HG03097 (cell line): Measurements from ENCODE around the gene ZNF18.
"Not testable (repeated sequence)": the region's sequence is repeated elsewhere in the genome, so short reads cannot be mapped to it uniquely, and the experiment has no call there.

ENCODE experiments used
- ATAC-seq: cut with Tn5 transposase; IDR thresholded peaks from one replicate; pipeline ENCODE4 v1.9.1; 2021; ENCODE audit not compliant: unreplicated experiment, low FRiP score

ZNF18 gene

DNA sequence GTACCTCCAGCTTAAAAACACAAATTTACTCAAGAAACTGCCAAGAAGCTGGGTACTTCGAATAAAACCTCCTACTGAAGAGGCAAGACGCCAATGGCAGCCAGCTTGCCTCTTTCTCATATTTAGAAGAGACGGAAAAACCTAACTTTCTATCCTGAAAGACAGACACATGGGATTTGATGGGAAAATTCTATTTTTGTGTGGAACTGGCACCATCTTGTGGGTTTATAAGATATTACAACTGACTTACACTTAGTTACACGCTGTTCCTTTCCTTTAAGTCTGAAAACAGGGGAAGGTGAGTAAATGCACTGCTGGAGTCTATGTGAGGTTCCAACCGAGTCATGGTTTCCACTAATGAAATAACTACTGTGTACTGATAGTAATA lies 10.3 kb downstream of the ZNF18 start:
- no peak for ATAC-seq

DNA sequence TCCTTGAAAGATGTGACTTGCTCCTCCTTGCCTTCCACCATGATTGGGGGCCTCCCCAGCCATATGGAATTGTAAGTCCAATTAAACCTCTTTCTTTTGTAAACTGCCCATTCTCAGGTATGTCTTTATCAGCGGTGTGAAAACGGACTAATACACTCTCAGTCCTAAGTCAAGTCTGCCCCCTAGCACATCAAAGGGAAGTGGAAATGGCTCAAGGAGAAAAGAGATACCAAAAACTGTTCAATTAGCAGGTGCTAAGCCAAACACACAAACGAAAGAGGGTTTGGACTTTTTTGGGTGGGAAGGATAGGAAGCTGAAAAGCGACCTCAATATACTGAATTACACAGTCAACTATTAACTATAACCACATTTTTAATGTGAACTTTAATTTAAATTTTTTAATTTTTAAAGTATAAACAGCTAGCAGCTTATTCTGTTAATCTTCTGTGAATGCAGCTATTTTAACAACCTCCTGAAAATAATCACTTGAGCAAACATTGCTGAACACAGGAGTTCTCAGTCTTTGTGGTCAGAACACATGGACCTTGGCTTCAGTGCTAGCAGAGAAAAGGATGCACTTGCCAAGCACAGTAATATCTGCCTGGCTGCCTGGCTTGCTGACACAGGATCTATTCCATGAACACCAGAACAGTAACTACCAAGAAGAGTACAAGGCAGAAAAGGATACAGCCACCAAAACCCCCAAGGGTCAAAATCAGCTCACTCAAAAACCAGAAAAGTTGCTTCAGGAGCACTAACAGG lies 10.9 kb downstream of the ZNF18 start:
- no peak for ATAC-seq

DNA sequence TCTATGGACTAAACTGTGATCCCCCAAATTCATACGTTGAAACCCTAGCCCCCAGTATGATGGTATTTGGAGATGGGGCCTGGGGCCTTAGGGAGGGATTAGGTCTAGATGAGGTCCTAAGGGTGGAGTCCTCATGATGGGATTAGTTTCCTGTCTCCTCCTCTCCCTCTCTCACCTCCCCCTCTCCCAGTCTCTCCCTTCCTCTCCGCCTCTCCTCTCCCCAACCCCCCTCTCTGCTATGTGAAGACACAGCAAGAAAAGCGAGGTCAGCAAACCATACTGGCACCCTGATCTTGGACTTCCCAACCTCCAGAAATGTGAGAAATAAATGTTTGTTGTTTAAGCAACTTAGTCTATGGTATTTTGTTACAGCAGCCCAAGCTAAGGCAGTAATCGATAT lies 15.4 kb downstream of the ZNF18 start:
- no peak for ATAC-seq

DNA sequence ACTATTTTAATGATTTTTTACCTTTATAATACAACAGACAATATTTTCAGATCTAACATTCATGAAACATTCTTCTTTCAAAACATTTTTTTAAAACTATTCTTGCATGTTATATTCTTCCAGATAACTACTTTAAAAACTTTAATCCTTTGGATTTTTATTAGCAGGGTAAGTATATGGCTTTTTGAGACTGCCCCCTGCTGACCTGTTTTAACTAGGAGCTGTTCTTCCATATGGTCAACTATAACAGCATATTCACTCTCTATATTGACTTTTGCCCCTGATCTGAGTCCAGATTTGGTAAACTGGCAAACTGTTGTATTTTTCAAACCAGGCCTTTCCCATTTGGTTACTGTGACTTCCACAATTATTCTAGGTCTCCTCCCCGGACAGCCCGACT lies 16.5 kb downstream of the ZNF18 start:
- ATAC-seq, result no peak

DNA sequence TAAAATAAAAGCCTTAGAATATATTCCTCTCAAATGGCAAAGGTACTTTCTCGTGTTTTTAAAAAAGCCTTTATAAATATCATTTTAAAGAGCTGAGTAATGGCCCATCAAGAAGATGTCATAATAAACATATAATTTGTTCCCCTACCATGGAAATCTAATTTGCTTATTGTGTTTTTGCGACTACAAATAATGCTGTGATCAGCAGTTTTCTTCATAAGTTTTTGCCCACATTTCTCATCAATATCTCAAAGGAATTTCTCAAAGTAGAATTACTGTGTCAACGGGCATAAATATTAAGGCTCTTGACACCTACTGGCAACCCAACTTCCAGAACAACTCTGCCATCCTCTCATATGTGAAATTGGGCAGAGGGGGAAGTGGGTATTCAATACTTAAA lies 17.5 kb downstream of the ZNF18 start:
- no peak for ATAC-seq

DNA sequence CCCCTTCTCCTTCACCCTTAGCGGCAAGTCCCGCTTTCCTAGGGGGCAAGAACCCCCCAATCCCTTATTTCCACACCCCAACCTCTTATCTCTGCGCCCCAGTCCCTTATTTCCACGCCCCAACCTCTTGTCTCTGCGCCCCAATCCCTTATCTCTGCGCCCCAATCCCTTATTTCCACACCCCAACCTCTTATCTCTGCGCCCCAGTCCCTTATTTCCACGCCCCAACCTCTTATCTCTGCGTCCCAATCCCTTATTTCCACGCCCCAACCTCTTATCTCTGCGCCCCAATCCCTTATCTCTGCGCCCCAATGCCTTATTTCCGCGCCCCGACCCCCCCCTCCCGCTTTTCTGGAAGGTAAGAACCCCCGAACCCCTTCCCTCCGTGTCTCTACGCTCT lies 24.5 kb downstream of the ZNF18 start:
- not testable (repeated sequence) for ATAC-seq

DNA sequence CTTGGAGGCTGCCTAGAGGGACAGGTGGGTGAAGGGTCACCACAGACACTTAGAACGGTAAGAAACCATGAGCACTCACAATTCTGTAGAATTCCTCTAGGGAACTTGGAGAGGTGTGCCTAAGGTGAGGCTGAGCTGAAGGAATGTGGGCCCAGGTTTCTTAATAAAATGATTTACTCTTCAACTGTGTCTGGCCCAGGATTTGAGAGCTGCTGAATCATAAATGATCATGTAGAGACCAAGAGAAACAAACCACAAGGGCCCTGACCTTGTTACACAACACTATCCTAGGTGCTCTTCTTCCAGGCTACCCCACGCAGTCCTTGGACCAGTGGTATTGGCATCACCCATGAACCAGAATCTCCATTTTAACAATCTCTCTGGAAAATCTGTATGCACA lies 27.7 kb downstream of the ZNF18 start:
- no peak for ATAC-seq

DNA sequence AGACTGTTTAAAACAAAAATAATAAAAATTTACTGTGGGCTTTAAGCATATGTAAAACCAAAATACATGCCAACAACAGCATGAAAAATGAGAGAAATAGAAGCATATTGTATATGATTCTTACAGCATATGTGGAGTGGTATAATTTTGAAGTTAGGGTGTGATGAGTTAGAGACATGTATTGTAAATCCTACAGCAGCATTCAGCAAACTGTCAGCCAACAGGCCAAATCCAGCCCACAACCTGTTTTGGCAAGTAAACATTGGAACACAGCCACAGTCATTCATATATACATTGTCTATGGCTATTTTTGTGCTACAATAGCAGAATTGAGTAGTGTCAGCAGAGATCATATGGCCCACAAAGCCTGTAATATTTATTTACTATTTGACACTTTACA lies 42.3 kb downstream of the ZNF18 start:
- ATAC-seq, result no peak

DNA sequence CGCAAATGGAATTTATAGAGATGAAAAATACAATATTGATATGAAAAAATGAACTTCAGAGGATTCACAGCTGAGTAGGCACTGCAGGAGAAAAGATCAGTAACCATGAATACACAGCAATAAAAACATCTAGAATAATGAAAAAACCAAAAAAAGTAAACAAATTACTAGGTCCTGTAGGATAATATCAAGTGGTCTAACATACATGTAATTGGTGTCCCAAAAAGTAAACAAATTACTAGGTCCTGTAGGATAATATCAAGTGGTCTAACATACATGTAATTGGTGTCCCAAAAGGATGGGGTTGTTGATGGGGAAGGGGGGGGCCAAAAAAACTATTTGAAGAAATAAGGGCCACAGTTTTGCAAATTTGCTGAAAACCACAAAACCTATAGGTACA lies 43.4 kb downstream of the ZNF18 start:
- no peak for ATAC-seq

DNA sequence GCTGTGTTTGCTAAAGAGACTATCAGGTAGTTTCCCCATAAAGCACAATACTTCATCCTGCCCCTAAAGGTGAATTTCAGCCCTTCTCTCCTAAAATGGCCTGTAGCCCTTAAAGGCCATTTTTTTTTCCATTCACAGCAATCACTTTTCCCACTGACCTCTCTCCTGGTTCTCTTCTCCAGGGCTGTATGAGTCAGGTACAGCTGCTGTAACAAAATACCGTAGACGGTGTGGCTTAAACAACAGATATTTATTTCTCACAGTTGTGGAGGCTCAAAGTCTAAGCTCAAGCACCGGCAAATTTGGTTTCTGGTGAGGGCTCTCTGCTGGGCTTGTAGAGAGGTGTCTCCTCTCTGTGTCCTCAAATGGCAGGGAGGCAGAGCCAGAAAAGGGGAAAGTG lies 44.7 kb downstream of the ZNF18 start:
- no peak for ATAC-seq

DNA sequence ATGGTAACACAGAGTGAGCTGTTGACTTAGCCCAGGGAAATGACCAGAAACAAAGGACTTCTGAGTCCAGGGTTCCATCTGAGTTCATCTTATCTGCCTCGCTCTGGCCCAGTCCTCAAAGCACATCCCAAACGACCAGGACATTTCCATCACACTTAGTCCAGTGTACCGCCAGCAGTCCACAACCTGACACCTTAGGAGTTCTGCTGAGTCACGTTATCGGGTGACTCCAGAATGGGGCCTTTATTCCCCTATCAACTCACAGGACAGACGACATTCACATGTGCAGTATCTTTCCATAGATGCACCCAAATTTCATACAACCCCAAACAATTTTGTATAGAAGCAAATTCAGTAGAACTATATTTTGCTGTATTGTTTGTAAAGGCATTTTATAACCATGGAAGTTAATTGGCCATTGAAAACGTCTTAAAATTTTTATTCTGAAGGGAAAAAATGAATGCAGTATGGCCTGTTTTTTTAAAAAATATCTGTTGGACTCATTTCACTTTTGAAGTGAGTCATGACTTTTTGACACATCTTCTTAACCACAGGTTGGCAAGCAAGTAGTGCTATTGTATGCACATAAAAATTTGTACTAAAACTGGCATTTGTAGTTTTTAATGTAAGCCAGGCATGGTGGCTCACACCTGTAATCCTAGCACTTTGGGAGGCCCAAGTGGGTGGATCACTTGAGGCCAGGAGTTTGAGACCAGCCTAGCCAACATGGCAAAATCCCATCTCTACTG lies 46.3 kb downstream of the ZNF18 start:
- ATAC-seq, result no peak

DNA sequence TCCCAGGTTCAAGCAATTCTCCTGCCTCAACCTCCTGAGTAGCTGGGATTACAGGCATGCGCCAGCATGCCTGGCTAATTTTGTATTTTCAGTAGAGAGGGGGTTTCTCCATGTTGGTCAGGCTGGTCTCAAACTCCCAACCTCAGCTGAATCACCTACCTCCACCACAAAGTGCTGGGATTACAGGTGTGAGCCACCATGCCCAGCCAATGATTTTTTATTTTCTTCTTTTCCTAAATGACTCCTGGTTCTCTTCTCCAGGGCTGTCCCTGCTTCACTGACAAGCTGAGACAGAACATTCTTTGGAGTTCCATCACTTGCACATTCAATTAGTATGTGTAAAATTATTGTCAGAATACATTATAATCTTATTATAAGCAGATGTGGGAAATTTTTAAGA lies 47.7 kb downstream of the ZNF18 start:
- not testable (repeated sequence) for ATAC-seq

DNA sequence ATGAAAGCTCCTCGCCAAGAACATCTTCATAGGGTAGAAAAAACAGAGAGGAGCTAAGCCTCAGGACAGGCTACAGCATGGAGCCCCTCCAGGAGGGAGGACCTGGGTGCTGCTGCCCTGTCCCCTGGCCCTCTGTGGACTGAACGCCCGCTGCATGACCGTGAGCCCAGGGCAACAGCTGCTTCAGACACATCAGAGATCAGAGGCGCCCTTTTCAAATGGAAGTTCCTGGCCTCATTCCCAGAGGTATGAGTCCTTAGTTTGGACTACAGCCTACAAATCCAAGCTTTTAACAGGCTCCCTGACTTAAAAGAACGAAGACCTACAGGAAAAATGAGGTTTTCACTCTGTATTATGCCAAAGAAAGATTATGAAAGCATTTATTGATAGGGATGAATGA lies 48.5 kb downstream of the ZNF18 start:
- no peak for ATAC-seq

DNA sequence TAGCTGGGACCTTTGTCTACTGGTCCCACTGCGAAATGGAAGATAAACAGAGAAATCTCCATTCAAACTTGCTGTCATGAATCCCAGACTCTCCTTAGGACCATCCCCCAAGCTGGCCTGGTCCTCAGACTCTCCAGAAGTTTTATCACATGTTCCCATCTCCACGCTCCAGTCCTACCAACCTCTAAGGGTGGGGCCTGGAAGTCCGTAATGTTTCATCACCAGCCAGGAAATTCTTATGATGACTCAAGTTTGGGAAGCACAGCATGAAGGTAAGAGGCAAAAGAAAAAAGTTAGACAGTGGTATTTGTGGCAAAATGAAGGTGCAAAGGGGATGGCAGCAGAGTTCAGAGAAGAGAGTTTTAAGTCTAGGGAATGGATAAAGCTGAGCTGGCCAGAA lies 52.7 kb downstream of the ZNF18 start:
- no peak for ATAC-seq

DNA sequence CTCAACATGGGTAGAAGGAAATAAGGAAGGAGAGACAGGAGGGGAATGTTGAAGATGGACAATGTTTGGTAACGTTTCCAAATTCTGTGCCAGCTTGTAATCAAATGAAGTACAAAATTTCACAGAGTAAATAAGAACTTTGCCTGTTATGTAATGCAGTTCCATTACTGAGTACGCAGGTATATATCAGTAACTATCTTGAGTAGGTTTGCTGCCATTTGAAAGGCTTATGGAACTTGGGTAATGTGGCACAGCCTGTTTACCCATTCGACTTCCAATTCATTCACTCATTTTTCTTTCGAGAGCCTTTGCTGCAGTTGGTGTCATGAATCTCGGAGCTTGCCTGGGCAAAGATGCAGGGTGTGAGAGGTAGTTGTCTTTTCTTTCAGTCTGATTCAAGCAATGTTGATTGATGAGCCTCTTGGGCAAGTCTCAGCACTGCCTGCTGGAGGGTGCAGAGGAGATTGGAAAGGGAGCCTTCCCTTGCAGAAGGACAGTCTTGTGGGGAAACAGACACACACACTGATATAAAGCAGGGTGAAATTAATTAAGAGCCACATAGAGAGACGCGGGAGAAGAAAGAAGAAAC lies 53.4 kb downstream of the ZNF18 start:
- ATAC-seq, result no peak

DNA sequence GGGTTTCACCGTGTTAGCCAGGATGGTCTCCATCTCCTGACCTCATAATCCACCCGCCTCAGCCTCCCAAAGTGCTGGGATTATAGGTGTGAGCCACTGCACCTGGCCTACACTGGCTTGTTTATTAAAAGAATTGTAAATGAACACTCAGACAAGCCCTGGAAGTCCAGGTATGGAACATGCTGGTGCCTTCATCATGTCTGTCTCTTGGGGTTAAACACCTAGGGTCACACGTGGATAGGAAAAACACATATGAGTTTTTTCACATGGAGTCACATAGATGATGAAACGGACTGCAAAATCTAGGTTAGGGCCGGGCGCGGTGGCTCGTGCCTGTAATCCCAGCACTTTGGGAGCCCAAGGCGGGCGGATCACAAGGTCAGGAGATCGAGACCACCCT lies 54.2 kb downstream of the ZNF18 start:
- not testable (repeated sequence) for ATAC-seq

DNA sequence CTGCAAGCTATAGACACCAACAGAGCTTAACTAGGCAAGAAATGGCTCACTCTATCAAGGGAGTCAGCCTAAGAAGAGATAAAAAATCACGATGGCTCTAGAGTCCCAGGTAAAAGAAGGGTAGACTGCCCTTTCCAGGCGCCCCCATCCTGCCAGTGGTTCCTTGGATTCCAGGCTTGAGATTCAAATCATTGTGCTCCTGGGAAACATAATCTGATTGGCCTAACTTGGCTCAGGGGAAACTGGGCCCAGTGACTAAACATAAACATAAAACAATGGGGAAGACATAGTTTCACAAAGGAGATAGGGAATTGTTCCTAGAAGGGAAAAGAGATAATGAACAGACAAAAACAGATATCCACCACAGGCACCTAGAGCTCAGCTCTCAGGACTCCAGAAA lies 56.4 kb downstream of the ZNF18 start:
- ATAC-seq, result no peak

DNA sequence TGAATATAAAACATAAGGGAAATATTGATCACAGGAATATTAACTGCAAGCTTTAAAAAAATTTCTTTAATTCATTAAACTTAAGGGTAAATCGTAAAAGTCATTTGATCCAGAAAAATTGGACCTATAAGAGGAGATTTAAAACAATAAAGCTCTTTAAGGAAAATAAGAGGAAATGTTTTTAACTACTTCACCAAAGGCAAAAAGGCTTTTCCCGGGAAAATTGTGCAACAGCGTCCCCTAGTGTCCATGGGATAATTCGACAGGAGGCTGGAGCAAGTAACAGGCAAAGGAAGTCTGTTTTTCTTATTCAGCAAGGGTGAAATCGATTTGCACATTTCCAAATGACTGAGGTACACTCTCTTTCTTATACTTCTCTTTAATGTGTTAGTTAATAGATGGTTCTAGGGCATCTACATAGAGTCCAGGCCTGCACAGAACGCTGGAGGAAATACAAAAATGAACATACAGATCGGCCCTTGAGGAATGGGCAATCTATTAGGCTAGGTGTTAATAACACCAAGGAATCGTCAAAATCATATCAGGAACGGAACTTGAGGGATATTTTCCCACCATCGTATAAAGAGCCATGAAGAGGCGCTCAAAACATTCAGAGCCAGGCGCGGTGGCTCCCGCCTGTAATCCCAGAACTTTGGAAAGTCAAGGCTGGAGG lies 61.4 kb downstream of the ZNF18 start:
- ATAC-seq, result no peak

DNA sequence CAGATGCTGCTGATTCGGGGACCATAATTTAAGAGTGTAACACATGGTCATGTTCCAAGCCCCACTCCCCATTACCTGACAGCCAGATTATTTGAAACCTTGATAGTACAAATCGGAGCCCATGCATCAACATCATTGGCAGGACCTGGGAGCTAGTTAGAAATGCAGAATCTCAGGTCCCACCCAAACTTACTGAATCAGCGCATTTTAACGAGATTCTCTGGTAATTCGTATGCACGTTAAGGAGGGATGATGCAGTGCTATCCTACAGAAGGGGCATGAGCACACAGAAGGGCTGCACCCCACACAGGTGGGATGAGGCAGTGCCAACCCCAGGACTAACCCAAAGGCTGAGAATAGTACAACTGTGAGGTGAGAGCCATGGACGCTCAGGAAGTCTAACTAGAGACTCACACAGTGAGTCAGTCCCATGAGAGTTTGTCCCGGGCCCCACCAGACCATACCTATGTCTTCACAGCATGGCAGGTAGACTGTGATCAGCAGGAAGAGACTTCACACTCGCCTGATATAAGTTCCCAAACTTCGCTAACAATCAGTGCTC lies 64.9 kb downstream of the ZNF18 start:
- ATAC-seq, result no peak

DNA sequence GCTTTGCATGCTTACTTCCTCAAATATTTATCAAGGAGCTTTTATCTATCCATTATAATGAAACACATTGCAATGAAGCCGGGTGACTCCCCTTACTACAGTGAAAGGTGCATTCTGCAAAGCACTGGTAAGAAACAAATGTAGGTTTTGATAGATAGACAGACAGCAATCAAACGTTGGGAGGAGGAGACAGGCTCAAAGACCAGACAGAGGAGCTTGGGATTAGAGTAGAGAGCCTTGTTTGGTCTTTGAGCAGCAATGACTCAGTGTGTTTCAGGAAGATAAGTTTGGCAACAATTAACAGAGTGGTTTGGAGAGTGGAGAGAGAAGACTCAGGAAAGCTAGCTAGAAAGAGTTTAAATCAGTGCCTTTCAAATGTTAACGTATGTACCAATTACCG lies 68.8 kb downstream of the ZNF18 start:
- ATAC-seq, result no peak
